HG03159 (cell line): ENCODE results near the gene CATSPER3.
"Not testable (repeated sequence)": the region's sequence is repeated elsewhere in the genome, so short reads cannot be mapped to it uniquely, and the experiment has no call there.

Experiments used
- ATAC-seq: cut with Tn5 transposase; IDR thresholded peaks from one replicate; pipeline ENCODE4 v1.9.1; 2021; ENCODE audit warnings: mild to moderate bottlenecking, moderate library complexity; ENCODE audit not compliant: unreplicated experiment

Gene CATSPER3

GRCh38 chr5:134969166-134969565 is 1.5 kb downstream of the CATSPER3 start:
- ATAC-seq: no peak

- ATAC-seq: no peak
Measured at GRCh38 chr5:134975078-134975715, 7.5 kb downstream of the CATSPER3 start.

- no peak for ATAC-seq
Measured at GRCh38 chr5:134975843-134976242, 8.1 kb downstream of the CATSPER3 start.

- no peak for ATAC-seq
Measured at GRCh38 chr5:134976841-134977240, 9.1 kb downstream of the CATSPER3 start.

- ATAC-seq: no peak
Measured at GRCh38 chr5:134979416-134979815, 11.7 kb downstream of the CATSPER3 start.

GRCh38 chr5:134982230-134982629 is 14.5 kb downstream of the CATSPER3 start:
- no peak for ATAC-seq

- ATAC-seq: no peak
Measured at GRCh38 chr5:134989266-134989830, 21.6 kb downstream of the CATSPER3 start.

GRCh38 chr5:134990183-134990582 is 22.5 kb downstream of the CATSPER3 start:
- not testable (repeated sequence) for ATAC-seq

GRCh38 chr5:134992148-134992547 is 24.4 kb downstream of the CATSPER3 start:
- no peak for ATAC-seq

- ATAC-seq: no peak
Measured at GRCh38 chr5:134993161-134993560, 25.5 kb downstream of the CATSPER3 start.

GRCh38 chr5:134994560-134995156 is 27.0 kb downstream of the CATSPER3 start:
- ATAC-seq: no peak

- no peak for ATAC-seq
Measured at GRCh38 chr5:134995850-134996402, 28.2 kb downstream of the CATSPER3 start.

- no peak for ATAC-seq
Measured at GRCh38 chr5:134997015-134997414, 29.3 kb downstream of the CATSPER3 start.

GRCh38 chr5:134998068-134998467 is 30.4 kb downstream of the CATSPER3 start:
- ATAC-seq: not testable (repeated sequence)

GRCh38 chr5:135004376-135004775 is 36.7 kb downstream of the CATSPER3 start:
- ATAC-seq: no peak

GRCh38 chr5:135005076-135005475 is 37.4 kb downstream of the CATSPER3 start:
- ATAC-seq: no peak

- ATAC-seq: no peak
Measured at GRCh38 chr5:135007305-135007704, 39.6 kb downstream of the CATSPER3 start.

- no peak for ATAC-seq
Measured at GRCh38 chr5:135007749-135008363, 40.1 kb downstream of the CATSPER3 start.

GRCh38 chr5:135008556-135008955 is 40.8 kb downstream of the CATSPER3 start:
- ATAC-seq: no peak

GRCh38 chr5:135008981-135009735 is 41.5 kb downstream of the CATSPER3 start:
- no peak for ATAC-seq
